MM.1S (cell line): ENCODE measurements around the gene MAPK8IP2.

ENCODE experiments used
- DNase-seq: peaks from one replicate; pipeline ENCODE4 v3.0.0-alpha.2; 2015
- H2AFZ ChIP-seq: fragments of 300-600 bp; sonication (generic); 2 replicates; pipeline ENCODE4 v1.6.0; 2016; ENCODE audit warnings: antibody characterized with exemption, low read length
- H3F3A ChIP-seq: fragments of 300-600 bp; sonication (generic); 2 replicates; pipeline ENCODE4 v1.6.1; 2016; ENCODE audit warnings: mild to moderate bottlenecking, antibody characterized with exemption, low read length, moderate library complexity, mixed read lengths; ENCODE audit not compliant: insufficient read depth
- H3K27ac ChIP-seq: fragments of 300-600 bp; sonication (generic); 2 replicates; pipeline ENCODE4 v1.5.1; 2016; ENCODE audit warnings: mild to moderate bottlenecking, low read length
- H3K27me3 ChIP-seq: fragments of 300-600 bp; sonication (generic); replicated peaks from 2 replicates; pipeline ENCODE4 v1.6.0; 2016; ENCODE audit warnings: low read length; ENCODE audit not compliant: insufficient read depth
- H3K36me3 ChIP-seq: fragments of 300-600 bp; sonication (generic); replicated peaks from 2 replicates; pipeline ENCODE4 v1.6.1; 2016; ENCODE audit warnings: mild to moderate bottlenecking, low read length, mixed read lengths; ENCODE audit not compliant: insufficient read depth
- H3K4me1 ChIP-seq: fragments of 300-600 bp; sonication (generic); 2 replicates; pipeline ENCODE4 v1.6.1; 2016; ENCODE audit warnings: low read length, mixed read lengths
- H3K4me2 ChIP-seq: fragments of 300-600 bp; sonication (generic); 2 replicates; pipeline ENCODE4 v1.6.0; 2016; ENCODE audit warnings: low read depth, low read length
- H3K4me3 ChIP-seq: fragments of 300-600 bp; sonication (generic); 2 replicates; pipeline ENCODE4 v1.5.1; 2016; ENCODE audit warnings: low read length, mixed read lengths
- H3K79me2 ChIP-seq: fragments of 300-600 bp; sonication (generic); 2 replicates; pipeline ENCODE4 v1.6.1; 2016; ENCODE audit warnings: mixed run types, low read length, mixed read lengths
- H3K9ac ChIP-seq: fragments of 300-600 bp; sonication (generic); 2 replicates; pipeline ENCODE4 v1.6.1; 2016; ENCODE audit warnings: low read length, mixed read lengths
- H3K9me2 ChIP-seq: fragments of 300-600 bp; sonication (generic); replicated peaks from 2 replicates; pipeline ENCODE4 v1.6.1; 2016; ENCODE audit warnings: mild to moderate bottlenecking, low read length, mixed read lengths; ENCODE audit not compliant: insufficient read depth
- H3K9me3 ChIP-seq: fragments of 300-600 bp; sonication (generic); replicated peaks from 2 replicates; pipeline ENCODE4 v1.6.1; 2016; ENCODE audit warnings: mild to moderate bottlenecking, low read length, mixed read lengths; ENCODE audit not compliant: insufficient read depth
- H4K20me1 ChIP-seq: fragments of 300-600 bp; sonication (generic); 2 replicates; pipeline ENCODE4 v1.6.1; 2016; ENCODE audit warnings: mild to moderate bottlenecking, low read length, moderate library complexity, mixed read lengths; ENCODE audit not compliant: insufficient read depth
- CTCF ChIP-seq: fragments of 300-600 bp; sonication (generic); IDR thresholded peaks from 2 replicates; pipeline ENCODE4 v1.5.1; 2016; ENCODE audit warnings: antibody characterized with exemption, low read length, mixed read lengths
- EZH2 ChIP-seq: fragments of 300-600 bp; sonication (generic); optimal IDR thresholded peaks from 2 replicates; pipeline ENCODE3; 2017; ENCODE audit warnings: low read depth, mild to moderate bottlenecking, antibody characterized with exemption, low read length, mixed read lengths
- EZH2phosphoT487 ChIP-seq: fragments of 300-600 bp; sonication (generic); IDR thresholded peaks from 2 replicates; pipeline ENCODE4 v1.6.1; 2018; ENCODE audit warnings: antibody characterized with exemption, low read length

Gene MAPK8IP2

GRCh38 chr22:50583294-50583861 lies 17.2 kb upstream of the MAPK8IP2 start:
- H3K4me1 ChIP-seq: peaks cover 8% of the 10 kb centered on the region; the same call in 1 of the 2 replicates
- H3K4me3 ChIP-seq: peak overlapping the region; percentile 86
- peaks cover 19% of the 10 kb centered on the region for H3K79me2 ChIP-seq
- H3K4me2 ChIP-seq: peak overlapping the region; percentile 83
- H3K9me3 ChIP-seq: no peaks in the 10 kb centered on the region
- TF ChIP-seq EZH2 (no peak), CTCF (peak; percentile 27)
- no peaks in the 10 kb centered on the region for H3F3A ChIP-seq
- DNase-seq: no peak
- no peaks in the 10 kb centered on the region for H3K9me2 ChIP-seq
- H3K9ac ChIP-seq: peak overlapping the region; percentile 99
- H4K20me1 ChIP-seq: no peaks in the 10 kb centered on the region
- no peak overlapping the region; the same call in 1 of the 2 replicates for H3K27ac ChIP-seq
- H3K27me3 ChIP-seq: no peaks in the 10 kb centered on the region
- peak overlapping the region; percentile 76 for H2AFZ ChIP-seq
- no peaks in the 10 kb centered on the region for H3K36me3 ChIP-seq

- no peak overlapping the region for H3K4me3 ChIP-seq
- peaks cover 19% of the 10 kb centered on the region for H3K79me2 ChIP-seq
- DNase-seq: no peak
- peaks cover 6% of the 10 kb centered on the region; the same call in 1 of the 2 replicates for H3K27me3 ChIP-seq
- no peak overlapping the region for H3K9ac ChIP-seq
- no peak overlapping the region for H3K27ac ChIP-seq
- peaks cover 8% of the 10 kb centered on the region; the same call in 1 of the 2 replicates for H3K4me1 ChIP-seq
- H2AFZ ChIP-seq: no peak overlapping the region
- H3F3A ChIP-seq: no peaks in the 10 kb centered on the region
- no peaks in the 10 kb centered on the region for H3K36me3 ChIP-seq
- TF ChIP-seq EZH2 (no peak), EZH2phosphoT487 (no peak), CTCF (no peak)
- no peak overlapping the region for H3K4me2 ChIP-seq
- no peaks in the 10 kb centered on the region for H3K9me3 ChIP-seq
- H4K20me1 ChIP-seq: no peaks in the 10 kb centered on the region
- H3K9me2 ChIP-seq: no peaks in the 10 kb centered on the region
Observed at GRCh38 chr22:50584106-50585096, 16.2 kb upstream of the MAPK8IP2 start.

- Histone ChIP-seq H3K4me3 (no peak overlapping the region), H4K20me1 (no peaks in the 10 kb centered on the region), H3F3A (no peaks in the 10 kb centered on the region), H3K79me2 (peaks cover 19% of the 10 kb centered on the region), H3K27ac (no peak overlapping the region), H3K4me1 (peaks cover 8% of the 10 kb centered on the region; the same call in 1 of the 2 replicates), H2AFZ (no peak overlapping the region), H3K36me3 (no peaks in the 10 kb centered on the region), H3K27me3 (peaks cover 15% of the 10 kb centered on the region; the same call in 1 of the 2 replicates), H3K9me3 (no peaks in the 10 kb centered on the region), H3K9me2 (no peaks in the 10 kb centered on the region), H3K4me2 (no peak overlapping the region), H3K9ac (no peak overlapping the region)
- DNase-seq: no peak
- TF ChIP-seq EZH2: no peak
- no peak for TF ChIP-seq EZH2phosphoT487
- no peak for TF ChIP-seq CTCF
Observed at GRCh38 chr22:50585238-50585637, 15.4 kb upstream of the MAPK8IP2 start.
